Ectodermal cell (in vitro differentiated cells): ENCODE measurements around the gene OR10H5. TPM values are rescaled to one million over a fixed set of nuclear protein-coding genes. Genes with fewer than 3 reads are reported as not detected.
"Not testable (repeated sequence)": the region's sequence is repeated elsewhere in the genome, so short reads cannot be mapped to it uniquely, and the experiment has no call there.

Experiments
- H3K27ac ChIP-seq: 2 replicates; pipeline ENCODE4 v1.7.0; 2013; ENCODE audit warnings: mild to moderate bottlenecking, low read depth, low read length; ENCODE audit not compliant: insufficient read depth, poor library complexity, severe bottlenecking
- H3K27me3 ChIP-seq: 2 replicates; pipeline ENCODE4 v1.7.0; 2013; ENCODE audit warnings: mild to moderate bottlenecking, low read length; ENCODE audit not compliant: insufficient read depth, control insufficient read depth, poor library complexity, severe bottlenecking
- H3K36me3 ChIP-seq: one replicate; pipeline ENCODE4 v1.7.0; 2013; ENCODE audit warnings: low read length; ENCODE audit not compliant: control insufficient read depth, insufficient read depth
- H3K4me1 ChIP-seq: one replicate; pipeline ENCODE4 v1.7.0; 2013; ENCODE audit warnings: low read length; ENCODE audit not compliant: control insufficient read depth, insufficient read depth
- H3K4me3 ChIP-seq: 2 replicates; pipeline ENCODE4 v1.7.0; 2013; ENCODE audit warnings: low read depth, low read length, control low read depth; ENCODE audit not compliant: insufficient read depth
- H3K9me3 ChIP-seq: 2 replicates; pipeline ENCODE4 v1.7.0; 2013; ENCODE audit warnings: mild to moderate bottlenecking, low read length, moderate library complexity; ENCODE audit not compliant: control insufficient read depth
- WGBS, 2 experiments: methylation state at CpG; one replicate each; pipeline ENCODE4 v1.1.7; 2013; ENCODE audit warnings: missing lambda C conversion rate in 2 of 2; 5-methylcytosine and 5-hydroxymethylcytosine counted together
- polyA plus RNA-seq, 4 experiments: library from polyadenylated mRNA; stranded (reverse); fragments of 50-300 nt; gene quantifications; one replicate each; pipeline ENCODE4 v1.2.3, GENCODE V29; 2013

OR10H5 gene
- not detected for polyA plus RNA-seq (2013, experiment 1 of 4)
- polyA plus RNA-seq (2013, experiment 2 of 4) = not detected
- not detected for polyA plus RNA-seq (2013, experiment 3 of 4)
- not detected for polyA plus RNA-seq (2013, experiment 4 of 4)

GRCh38 chr19:15787611-15788155 is at the start of gene OR10H5:
TSS of gene OR10H5 (plus strand) at chr19:15787661. CDS start at chr19:15794049, 6,388 bp downstream.
- no peak within 1 kb of the TSS for H3K27ac ChIP-seq
- no peaks in the 10 kb centered on the region for H3K27me3 ChIP-seq
- WGBS, 2 experiments = 60 to 63% methylated on average over 6 of the region's 6 CpGs
- H3K4me3 ChIP-seq = no peak within 1 kb of the TSS
- H3K36me3 ChIP-seq = no peaks in the 10 kb centered on the region
- no peaks in the 10 kb centered on the region for H3K4me1 ChIP-seq
- no peaks in the 10 kb centered on the region for H3K9me3 ChIP-seq

DNA sequence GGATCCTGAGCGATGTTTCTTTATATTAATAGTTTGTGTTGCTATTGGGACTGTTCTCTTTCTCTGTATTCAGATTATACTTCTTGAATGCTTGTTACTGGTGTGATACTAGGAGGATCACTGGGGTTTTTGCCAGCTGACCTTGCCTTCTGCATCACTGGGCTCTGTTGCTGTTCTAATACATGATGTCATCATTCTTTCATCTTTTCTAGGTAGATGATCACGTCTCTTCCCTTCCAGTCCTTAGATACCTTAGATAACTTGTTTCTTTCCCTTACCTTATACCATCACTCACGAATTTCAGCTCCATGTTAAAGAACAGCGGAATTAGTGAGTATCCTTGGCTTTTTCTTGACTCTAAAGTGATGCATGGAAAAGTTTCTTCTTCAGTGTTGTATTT is 49.7 kb upstream of the OR10H5 start, which contains the start of gene OR10H3:
OR10H3 (plus strand) TSS at position 264 of the 400 bp plus-strand sequence. CDS start 3,408 bp downstream, outside the sequence.
- Histone ChIP-seq H3K4me1 (no peaks in the 10 kb centered on the region), H3K4me3 (no peak within 1 kb of the TSS), H3K27me3 (no peaks in the 10 kb centered on the region), H3K9me3 (peaks cover 8% of the 10 kb centered on the region), H3K27ac (no peak within 1 kb of the TSS), H3K36me3 (no peaks in the 10 kb centered on the region)
- 28 to 32% methylated on average over 3 to 4 of the region's 4 CpGs for WGBS, 2 experiments

GRCh38 chr19:15740785-15741184 is 46.7 kb upstream of the OR10H5 start:
- 27 to 43% methylated on average over 1 of the region's 1 CpG for WGBS, 2 experiments
- Histone ChIP-seq H3K4me3 (no peak overlapping the region), H3K27ac (no peak overlapping the region), H3K36me3 (no peaks in the 10 kb centered on the region), H3K27me3 (no peaks in the 10 kb centered on the region), H3K9me3 (peaks cover 6% of the 10 kb centered on the region), H3K4me1 (no peaks in the 10 kb centered on the region)

DNA sequence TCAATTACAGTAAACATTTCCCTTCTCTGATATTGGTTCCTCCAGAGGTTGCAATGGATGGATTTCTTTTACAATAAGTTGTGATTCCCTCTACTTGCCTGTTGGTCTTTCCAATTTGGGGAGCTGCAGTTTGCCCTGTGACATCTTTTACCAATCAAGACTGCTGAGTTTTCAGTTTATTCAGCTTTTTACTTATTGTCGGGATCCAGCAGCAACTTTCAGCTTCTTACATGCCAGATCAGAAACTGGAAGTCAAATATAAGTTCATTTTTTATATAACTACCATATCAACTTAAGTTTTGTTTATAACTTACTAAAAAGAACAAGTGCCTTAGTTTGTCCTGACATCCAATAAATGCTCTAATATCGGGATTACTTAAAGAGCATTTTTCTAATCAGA is 39.2 kb upstream of the OR10H5 start:
- WGBS, 2 experiments = 71 to 83% methylated on average over 1 to 2 of the region's 2 CpGs
- Histone ChIP-seq H3K4me1 (no peaks in the 10 kb centered on the region), H3K9me3 (peaks cover 17% of the 10 kb centered on the region), H3K36me3 (no peaks in the 10 kb centered on the region), H3K4me3 (no peak overlapping the region), H3K27ac (no peak overlapping the region), H3K27me3 (no peaks in the 10 kb centered on the region)

DNA sequence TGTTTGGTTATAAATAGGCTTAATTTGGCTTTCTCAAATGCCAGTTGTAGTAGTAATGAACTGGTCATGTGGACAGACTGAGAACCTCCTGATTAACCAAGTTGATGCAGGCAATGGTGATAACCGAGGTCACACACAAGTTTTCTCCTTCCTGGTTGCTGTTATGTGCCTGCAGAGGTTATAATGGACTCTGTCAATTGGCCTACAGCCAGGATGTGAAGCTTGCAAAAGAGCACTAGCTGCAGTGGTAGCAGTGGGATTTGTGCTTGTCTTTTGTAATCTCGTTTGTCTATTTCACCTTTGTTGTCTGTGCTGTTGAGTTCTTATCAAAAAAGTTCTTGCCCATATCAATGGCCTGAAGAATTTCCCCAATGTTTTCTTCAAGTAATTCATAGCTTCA is 29.1 kb upstream of the OR10H5 start:
- no peaks in the 10 kb centered on the region for H3K27me3 ChIP-seq
- H3K4me3 ChIP-seq = no peak overlapping the region
- WGBS, 2 experiments = 30 to 55% methylated on average over 2 of the region's 2 CpGs
- H3K36me3 ChIP-seq = no peaks in the 10 kb centered on the region
- peaks cover 26% of the 10 kb centered on the region for H3K9me3 ChIP-seq
- H3K4me1 ChIP-seq = no peaks in the 10 kb centered on the region
- H3K27ac ChIP-seq = no peak overlapping the region

GRCh38 chr19:15759962-15760565 is 27.4 kb upstream of the OR10H5 start:
- Histone ChIP-seq H3K36me3 (no peaks in the 10 kb centered on the region), H3K4me1 (no peaks in the 10 kb centered on the region), H3K27me3 (no peaks in the 10 kb centered on the region), H3K27ac (no peak overlapping the region), H3K4me3 (no peak overlapping the region), H3K9me3 (peaks cover 20% of the 10 kb centered on the region)
- WGBS, 2 experiments = 80 to 81% methylated on average over 28 of the region's 28 CpGs

- H3K4me3 ChIP-seq = no peak overlapping the region
- peaks cover 12% of the 10 kb centered on the region for H3K9me3 ChIP-seq
- no peaks in the 10 kb centered on the region for H3K36me3 ChIP-seq
- H3K4me1 ChIP-seq = no peaks in the 10 kb centered on the region
- 81 to 85% methylated on average over 6 of the region's 6 CpGs for WGBS, 2 experiments
- H3K27ac ChIP-seq = no peak overlapping the region
- H3K27me3 ChIP-seq = no peaks in the 10 kb centered on the region
These were observed 17.9 kb upstream of the OR10H5 start for GRCh38 chr19:15769586-15769985.

GRCh38 chr19:15774159-15774558 is 13.3 kb upstream of the OR10H5 start:
- not testable (repeated sequence) for H3K27ac ChIP-seq, H3K27me3 ChIP-seq, H3K36me3 ChIP-seq, H3K9me3 ChIP-seq, H3K4me1 ChIP-seq, H3K4me3 ChIP-seq
- WGBS, 2 experiments = 64 to 71% methylated on average over 3 of the region's 3 CpGs

GRCh38 chr19:15775249-15775648 is 12.2 kb upstream of the OR10H5 start:
- Histone ChIP-seq H3K9me3 (peaks cover 4% of the 10 kb centered on the region), H3K27me3 (no peaks in the 10 kb centered on the region), H3K27ac (no peak overlapping the region), H3K4me1 (no peaks in the 10 kb centered on the region), H3K4me3 (no peak overlapping the region), H3K36me3 (no peaks in the 10 kb centered on the region)
- 32 to 34% methylated on average over 2 of the region's 2 CpGs for WGBS, 2 experiments

- 81% methylated on average over 4 of the region's 4 CpGs for WGBS, 2 experiments
- Histone ChIP-seq H3K4me1 (no peaks in the 10 kb centered on the region), H3K27me3 (no peaks in the 10 kb centered on the region), H3K36me3 (no peaks in the 10 kb centered on the region), H3K4me3 (no peak overlapping the region), H3K27ac (no peak overlapping the region), H3K9me3 (peaks cover 7% of the 10 kb centered on the region)
These were observed 11.2 kb upstream of the OR10H5 start for GRCh38 chr19:15776264-15776663.
